ENCODE measurements around the gene HOXB7.

Gene HOXB7

GRCh38 chr17:48615963-48616716, 5.3 kb upstream of the HOXB7 start:
- no peak for DNase-seq (ENCODE audit: extremely low spot score)
- ChIA-PET CTCF (interaction anchor here (1.2 to 4.6 kb wide), 4 partner anchors 10 to 590 kb away, joined by 4 to 31 read pairs (median 10); partner anchors contain the start of genes HOXB5 and HOXB9), POLR2A (no interaction called here)

GRCh38 chr17:48615047-48615962, 4.5 kb upstream of the HOXB7 start, which contains the start of gene HOXB8:
Gene HOXB8, minus strand, starts transcription at chr17:48615292. Its CDS starts 588 bp downstream, at chr17:48614704.
- CTCF ChIA-PET: interaction anchor here (0.8 to 4.6 kb wide), 10 partner anchors 11 to 645 kb away, joined by 3 to 31 read pairs (median 4); partner anchors contain the start of genes HOXB5 and HOXB9
- DNase-seq (ENCODE audit: extremely low spot score): no peak
- TF ChIP-seq CTCF (IDR thresholded peaks at IDR 0.05; ENCODE audit: control extremely low read depth, extremely low read depth, low read depth, missing control alignments): no peak
- POLR2A ChIA-PET: no interaction called here

More at GRCh38 chr17:48615963-48616716, 5.3 kb upstream of the HOXB7 start:
- no peak for TF ChIP-seq CTCF (IDR thresholded peaks at IDR 0.05; ENCODE audit: control extremely low read depth, extremely low read depth, low read depth, missing control alignments)

GRCh38 chr17:48613862-48614694, 3.3 kb upstream of the HOXB7 start:
- DNase-seq (ENCODE audit: extremely low spot score): no peak
- ChIA-PET CTCF (interaction anchor here (0.7 to 4.6 kb wide), 14 partner anchors 12 to 644 kb away, joined by 3 to 31 read pairs (median 4); partner anchors contain the start of genes HOXB5 and HOXB9), POLR2A (interaction anchor here (0.5 to 0.6 kb wide), 3 partner anchors 179 to 564 kb away, joined by 3 to 6 read pairs (median 3); no protein-coding TSS in a partner anchor)
- TF ChIP-seq CTCF (IDR thresholded peaks at IDR 0.05; ENCODE audit: control extremely low read depth, extremely low read depth, low read depth, missing control alignments): no peak

GRCh38 chr17:48612854-48613691, 2.3 kb upstream of the HOXB7 start:
- ChIA-PET CTCF (interaction anchor here (0.6 to 4.6 kb wide), 17 partner anchors 9 to 1536 kb away, joined by 3 to 31 read pairs (median 4); partner anchors contain the start of genes HOXB5 and HOXB9), POLR2A (no interaction called here)
- DNase-seq (ENCODE audit: extremely low spot score): peak; percentile 69
- TF ChIP-seq CTCF (IDR thresholded peaks at IDR 0.05; ENCODE audit: control extremely low read depth, extremely low read depth, low read depth, missing control alignments): no peak

- no peak for TF ChIP-seq CTCF (IDR thresholded peaks at IDR 0.05; ENCODE audit: control extremely low read depth, extremely low read depth, low read depth, missing control alignments)
- POLR2A ChIA-PET: no interaction called here
- DNase-seq (ENCODE audit: extremely low spot score): no peak
- CTCF ChIA-PET: interaction anchor here (0.6 to 4.6 kb wide), 16 partner anchors 9 to 1536 kb away, joined by 3 to 31 read pairs (median 4); partner anchors contain the start of genes HOXB5 and HOXB9
These were observed 1.6 kb upstream of the HOXB7 start for GRCh38 chr17:48612456-48612853.
